Thyroid gland (tissue), 4 donors: ENCODE measurements around the gene EML6. TPM values are rescaled to one million over a fixed set of nuclear protein-coding genes. Genes with fewer than 3 reads are reported as not detected.

Experiments used
- DNase-seq, 2 donors: peaks; one replicate each; pipeline ENCODE4 v3.0.0-alpha.2; 2019
- H3K27ac ChIP-seq, 3 donors: fragments of 200-600 bp; sonication (generic); 1 replicate in 2 of 3; 2 replicates in 1 of 3; pipeline ENCODE4 v1.5.1; 2016 to 2019; ENCODE audit warnings: mild to moderate bottlenecking in 1 of 3, moderate library complexity in 1 of 3
- H3K27me3 ChIP-seq: fragments of 200-600 bp; sonication (generic); one replicate; pipeline ENCODE4 v1.5.1; 2019
- H3K36me3 ChIP-seq, 2 donors: fragments of 200-600 bp; sonication (generic); one replicate each; pipeline ENCODE4 v1.5.1; 2016 to 2019
- H3K4me1 ChIP-seq, 2 donors: fragments of 200-600 bp; sonication (generic); one replicate each; pipeline ENCODE4 v1.5.1; 2017 to 2019
- H3K4me3 ChIP-seq, 3 donors: fragments of 200-600 bp; sonication (generic); replicated peaks in 1 of 3; 1 replicate in 2 of 3; 2 replicates in 1 of 3; pipeline ENCODE4 v1.5.1; 2016; ENCODE audit warnings: mild to moderate bottlenecking in 1 of 3
- H3K9me3 ChIP-seq: fragments of 200-600 bp; sonication (generic); one replicate; pipeline ENCODE4 v1.5.1; 2017
- CTCF ChIP-seq, 6 experiments: fragments of 200-600 bp in 3 of 6; fragments of 450-650 bp in 3 of 6; sonication (generic) in 3 of 6; IDR thresholded peaks; one replicate each; pipeline ENCODE4 v1.5.1; 2016 to 2019; ENCODE audit warnings: antibody characterized with exemption in 6 of 6, mild to moderate bottlenecking in 2 of 6, inconsistent platforms in 1 of 6, moderate library complexity in 1 of 6
- POLR2A ChIP-seq, 2 donors: fragments of 450-650 bp; IDR thresholded peaks; one replicate each; pipeline ENCODE4 v1.6.1; 2017; ENCODE audit warnings: antibody characterized with exemption in 2 of 2, mild to moderate bottlenecking in 2 of 2, moderate library complexity in 1 of 2
- WGBS, 2 donors: methylation state at CpG; one replicate each; pipeline ENCODE4 v1.1.5; 2017; 5-methylcytosine and 5-hydroxymethylcytosine counted together
- intact Hi-C: fragments of 100-400 bp; cut with DNase I; formaldehyde crosslinking; loops from one replicate; pipeline ENCODE4 v1.15.1; 2023
- total RNA-seq, 4 donors: library from RNA; depleted of rRNA; stranded (reverse); fragments of >200 nt; gene quantifications; one replicate each; pipeline ENCODE4 v1.2.3, GENCODE V29; 2016

The EML6 gene
- total RNA-seq, 4 donors from 2014 or later = 5.6 to 24.8 (median 20.3) TPM

GRCh38 chr2:54783349-54783748 is 59.9 kb downstream of the EML6 start:
- Histone ChIP-seq H3K9me3 (no peaks in the 10 kb centered on the region), H3K27me3 (no peaks in the 10 kb centered on the region), H3K4me1 (no peaks in the 10 kb centered on the region), H3K27ac (no peak overlapping the region), H3K36me3 (no peaks in the 10 kb centered on the region), H3K4me3 (no peak overlapping the region)
- TF ChIP-seq CTCF (IDR thresholded peaks at IDR 0.05) (no peak), POLR2A (IDR thresholded peaks at IDR 0.05) (no peak)
- DNase-seq = no peak
- intact Hi-C loops = no loop called here
- 95% methylated on average over 3 of the region's 3 CpGs for WGBS, 2 donors

DNA sequence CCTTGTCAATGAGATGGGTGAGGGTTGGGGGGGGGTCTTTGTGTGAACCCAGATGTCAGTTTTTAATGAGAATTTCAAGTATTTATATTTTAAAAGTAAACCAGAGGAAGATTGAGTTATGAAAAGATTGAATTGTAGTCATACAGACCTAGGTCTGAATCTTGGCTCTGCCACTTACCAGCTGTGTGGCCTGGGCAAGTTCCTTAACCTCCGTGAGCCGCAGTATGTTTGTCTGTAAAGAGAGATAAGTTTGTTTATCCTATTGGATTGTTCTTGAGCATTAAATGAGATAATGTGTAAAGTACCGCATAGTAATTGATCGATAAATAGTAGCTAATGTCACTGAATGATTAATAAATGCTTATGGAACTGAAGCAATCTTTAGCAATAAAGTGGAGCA is 63.8 kb downstream of the EML6 start:
- TF ChIP-seq CTCF (IDR thresholded peaks at IDR 0.05) (no peak), POLR2A (IDR thresholded peaks at IDR 0.05) (no peak)
- Histone ChIP-seq H3K4me1 (no peaks in the 10 kb centered on the region), H3K4me3 (no peak overlapping the region), H3K36me3 (no peaks in the 10 kb centered on the region), H3K27ac (no peak overlapping the region), H3K27me3 (no peaks in the 10 kb centered on the region), H3K9me3 (no peaks in the 10 kb centered on the region)
- no peak for DNase-seq
- intact Hi-C loops = no loop called here
- WGBS, 2 donors = 95 to 97% methylated on average over 4 of the region's 4 CpGs

- no peak for DNase-seq
- Histone ChIP-seq H3K27me3 (no peaks in the 10 kb centered on the region), H3K27ac (no peak overlapping the region), H3K4me3 (no peak overlapping the region), H3K36me3 (no peaks in the 10 kb centered on the region), H3K4me1 (no peaks in the 10 kb centered on the region), H3K9me3 (no peaks in the 10 kb centered on the region)
- 95 to 96% methylated on average over 17 of the region's 17 CpGs for whole genome bisulfite sequencing, 2 donors
- intact Hi-C loops = no loop called here
- no peak for TF ChIP-seq POLR2A (IDR thresholded peaks at IDR 0.05)
Measured at GRCh38 chr2:54787755-54788366, 64.4 kb downstream of the EML6 start.

DNA sequence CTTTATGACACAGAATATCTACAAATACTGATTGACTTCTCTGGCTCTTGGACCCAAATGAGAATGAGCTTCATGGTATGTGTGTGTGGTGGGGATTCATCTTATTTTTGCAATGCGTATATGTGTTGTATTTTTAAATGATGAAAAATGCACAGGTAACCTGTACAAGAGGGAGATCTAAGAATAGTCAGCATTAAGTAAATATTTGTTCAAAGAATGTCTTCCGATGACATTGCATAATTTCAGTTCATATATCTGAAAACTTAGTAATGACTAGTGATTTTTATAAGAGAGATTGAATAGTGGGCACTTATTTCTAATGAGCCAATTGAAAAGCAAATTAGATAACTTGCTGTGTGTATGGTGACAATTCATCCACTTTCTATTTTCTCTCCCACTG is 66.4 kb downstream of the EML6 start:
- DNase-seq = no peak
- intact Hi-C loops = no loop called here
- WGBS, 2 donors = 95 to 98% methylated on average over 2 of the region's 2 CpGs
- no peaks in the 10 kb centered on the region for H3K4me1 ChIP-seq
- no peak for TF ChIP-seq CTCF (IDR thresholded peaks at IDR 0.05)
- TF ChIP-seq POLR2A (IDR thresholded peaks at IDR 0.05) = no peak
- H3K4me3 ChIP-seq = no peak overlapping the region
- no peaks in the 10 kb centered on the region for H3K36me3 ChIP-seq
- H3K27me3 ChIP-seq = no peaks in the 10 kb centered on the region
- H3K9me3 ChIP-seq = no peaks in the 10 kb centered on the region
- H3K27ac ChIP-seq = no peak overlapping the region

DNA sequence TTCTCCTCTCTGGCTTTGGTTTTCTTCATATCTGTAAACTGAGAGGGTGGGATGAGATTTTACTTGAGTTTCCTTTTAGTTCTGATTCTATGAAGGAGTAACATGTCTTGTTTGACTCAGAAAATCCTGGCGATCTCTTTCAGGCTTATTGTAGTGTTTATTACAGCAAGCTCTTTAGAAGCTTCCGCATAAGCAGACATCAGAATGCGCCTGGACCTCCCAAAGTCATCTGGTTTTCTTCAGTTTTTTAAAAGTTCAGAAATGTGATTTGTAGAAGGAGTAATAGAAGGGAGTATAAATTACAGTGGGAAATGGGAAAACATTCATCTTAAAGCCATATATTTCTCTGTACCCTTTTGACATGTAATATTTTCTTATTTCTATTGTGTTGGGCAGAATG is 68.4 kb downstream of the EML6 start:
- intact Hi-C loops = no loop called here
- H3K27me3 ChIP-seq = no peaks in the 10 kb centered on the region
- no peak for TF ChIP-seq POLR2A (IDR thresholded peaks at IDR 0.05)
- no peak for TF ChIP-seq CTCF (IDR thresholded peaks at IDR 0.05)

More for the DNA sequence above, 68.4 kb downstream of the EML6 start:
- no peaks in the 10 kb centered on the region for H3K36me3 ChIP-seq
- WGBS, 2 donors = 87% methylated on average over 3 of the region's 3 CpGs
- H3K4me1 ChIP-seq = no peaks in the 10 kb centered on the region
- H3K4me3 ChIP-seq = no peak overlapping the region
- H3K9me3 ChIP-seq = no peaks in the 10 kb centered on the region
- no peak overlapping the region for H3K27ac ChIP-seq
- no peak for DNase-seq
